Fibroblast of skin of right biceps (primary cell): Measurements from ENCODE around the gene EMP3.
"Not testable (repeated sequence)": the region's sequence is repeated elsewhere in the genome, so short reads cannot be mapped to it uniquely, and the experiment has no call there.

ENCODE experiments used
- DNase-seq: peaks from one replicate; pipeline ENCODE4 v3.0.0-alpha.2; 2013

The EMP3 gene, protein sequence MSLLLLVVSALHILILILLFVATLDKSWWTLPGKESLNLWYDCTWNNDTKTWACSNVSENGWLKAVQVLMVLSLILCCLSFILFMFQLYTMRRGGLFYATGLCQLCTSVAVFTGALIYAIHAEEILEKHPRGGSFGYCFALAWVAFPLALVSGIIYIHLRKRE

GRCh38 chr19:48325265-48325910, at the start of gene EMP3:
EMP3 (plus strand) TSS chr19:48325552; CDS start chr19:48326845, 1,293 bp downstream.
- peak; percentile 95 for DNase-seq

GRCh38 chr19:48279747-48280146, 45.6 kb upstream of the EMP3 start:
- no peak for DNase-seq

DNA sequence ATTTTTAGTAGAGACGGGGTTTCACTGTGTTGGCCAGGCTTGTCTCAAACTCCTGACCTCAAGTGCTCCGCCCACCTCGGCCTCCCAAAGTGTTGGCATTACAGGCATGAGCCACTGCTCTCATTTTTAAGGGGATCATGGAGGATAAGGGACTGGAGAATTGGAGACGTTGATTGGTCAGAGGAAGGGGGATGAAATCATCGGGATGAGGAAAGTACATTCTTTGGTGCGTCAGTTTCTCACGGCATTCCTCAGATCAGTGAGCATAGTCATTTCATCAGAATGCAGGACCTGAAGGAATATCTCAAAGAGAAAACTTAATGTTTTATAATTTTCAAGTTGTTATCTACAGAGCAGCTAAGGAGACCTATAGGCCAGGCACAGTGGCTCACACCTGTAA, 41.4 kb upstream of the EMP3 start:
- DNase-seq: peak; percentile 94

GRCh38 chr19:48284896-48285295, 40.5 kb upstream of the EMP3 start:
- peak; percentile 77 for DNase-seq

DNA sequence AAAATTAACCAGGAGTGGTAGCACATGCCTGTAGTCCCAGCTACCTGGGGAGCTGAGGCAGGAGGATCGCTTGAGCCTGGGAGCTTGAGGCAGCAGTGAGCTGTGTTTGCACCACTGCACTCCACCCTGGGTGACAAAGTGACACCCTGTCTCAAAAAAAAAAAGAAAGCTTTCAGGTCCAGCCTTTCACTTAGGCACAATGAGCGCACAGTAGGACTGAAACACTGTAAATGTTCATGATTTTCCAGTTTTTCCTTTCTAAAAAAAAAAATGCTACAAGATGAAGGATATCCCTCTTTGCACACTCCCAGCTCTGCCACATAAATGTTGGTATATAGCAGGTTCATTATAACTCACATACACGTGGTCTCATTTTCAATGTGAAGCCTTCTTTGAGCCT, 37.6 kb upstream of the EMP3 start:
- no peak for DNase-seq

GRCh38 chr19:48290401-48290770, 35.0 kb upstream of the EMP3 start:
- peak; percentile 80 for DNase-seq

DNA sequence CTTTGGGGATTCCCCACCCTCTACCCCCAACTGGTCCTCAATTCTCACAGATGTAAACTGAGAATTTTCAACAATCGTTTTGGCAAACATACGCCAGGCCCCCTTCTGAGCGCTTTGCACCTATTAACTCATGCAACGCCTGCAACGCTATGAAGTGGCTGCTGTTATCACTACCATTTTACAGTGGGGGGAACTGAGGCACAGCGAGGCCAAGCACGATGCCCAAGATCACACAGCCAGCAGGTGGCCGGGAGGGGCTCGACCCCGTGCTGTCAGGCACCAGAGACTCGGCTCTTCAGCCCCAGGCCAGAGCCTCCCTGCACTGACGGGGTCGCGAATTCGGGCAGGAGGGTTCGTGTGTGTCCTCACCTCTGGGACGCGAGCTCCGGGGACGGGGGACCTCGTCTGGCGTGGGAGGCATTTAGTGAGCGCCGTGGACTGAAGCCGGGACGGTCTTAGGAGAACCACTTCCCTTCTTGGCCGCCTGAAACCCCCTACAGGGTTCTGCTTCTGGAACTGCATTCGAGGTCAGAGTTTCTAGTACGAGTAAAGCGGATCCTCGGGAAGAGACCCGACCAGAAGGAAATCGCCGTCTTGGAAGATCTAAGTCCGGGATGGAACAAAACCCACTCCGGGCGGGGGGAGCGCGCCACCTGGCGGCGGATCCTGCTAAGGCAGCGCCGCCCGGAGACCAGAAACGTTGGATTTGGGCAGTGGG, 34.4 kb upstream of the EMP3 start:
- DNase-seq: peak; percentile 82

DNA sequence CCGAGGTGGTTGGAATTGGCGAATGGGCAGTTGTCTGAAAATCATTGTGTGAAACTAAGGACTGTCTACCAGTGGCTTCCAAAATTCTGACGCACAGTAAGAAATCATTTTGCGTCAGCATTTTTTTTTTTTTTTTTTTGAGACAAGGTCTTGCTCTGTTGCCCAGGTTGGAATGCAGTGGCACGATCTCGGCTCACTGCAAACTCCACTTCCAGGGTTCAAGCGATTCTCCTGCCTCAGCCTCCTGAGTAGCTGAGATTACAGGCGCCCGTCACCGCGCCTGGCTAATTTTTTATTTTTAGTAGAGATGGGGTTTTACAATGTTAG, 33.9 kb upstream of the EMP3 start:
- DNase-seq: not testable (repeated sequence)

DNA sequence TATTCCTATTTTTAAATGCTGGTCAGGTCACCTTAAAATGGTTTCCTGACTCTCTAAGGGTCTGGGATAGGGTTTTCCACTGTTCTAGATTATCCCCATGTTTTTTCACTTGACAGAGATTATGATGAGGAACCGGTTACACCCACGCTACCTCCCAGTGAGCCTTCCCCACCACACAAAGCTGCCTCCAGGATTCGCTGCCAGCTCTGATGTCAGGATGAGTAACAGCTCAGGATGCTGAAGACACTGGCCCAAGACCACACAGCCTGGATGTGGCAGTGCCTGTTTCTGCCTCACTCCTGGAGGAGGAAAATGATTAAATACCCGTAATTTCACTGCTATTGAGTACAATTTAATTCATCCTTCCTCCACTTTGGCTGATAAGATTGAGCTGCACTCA, 32.6 kb upstream of the EMP3 start:
- DNase-seq: peak; percentile 88

DNA sequence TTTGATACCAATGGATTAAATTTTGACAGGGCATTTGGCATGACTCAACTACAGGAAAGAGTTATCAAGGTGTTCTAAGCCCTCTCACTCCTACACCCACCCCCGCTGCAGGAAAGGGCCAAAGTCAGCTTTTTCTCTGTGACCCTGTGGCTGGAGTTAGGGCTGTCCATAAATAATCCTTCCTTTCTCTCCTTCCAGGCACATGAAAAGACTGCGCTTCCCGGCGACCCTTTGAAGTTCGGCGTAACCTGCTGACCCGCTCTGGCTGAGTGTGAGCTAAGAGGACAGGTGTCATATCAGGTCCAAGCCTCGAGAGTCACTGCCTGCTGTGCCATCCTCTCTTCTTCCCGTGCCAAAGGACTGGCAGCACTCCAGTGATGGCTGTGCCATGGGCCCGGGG, 29.9 kb upstream of the EMP3 start:
- DNase-seq: no peak

DNA sequence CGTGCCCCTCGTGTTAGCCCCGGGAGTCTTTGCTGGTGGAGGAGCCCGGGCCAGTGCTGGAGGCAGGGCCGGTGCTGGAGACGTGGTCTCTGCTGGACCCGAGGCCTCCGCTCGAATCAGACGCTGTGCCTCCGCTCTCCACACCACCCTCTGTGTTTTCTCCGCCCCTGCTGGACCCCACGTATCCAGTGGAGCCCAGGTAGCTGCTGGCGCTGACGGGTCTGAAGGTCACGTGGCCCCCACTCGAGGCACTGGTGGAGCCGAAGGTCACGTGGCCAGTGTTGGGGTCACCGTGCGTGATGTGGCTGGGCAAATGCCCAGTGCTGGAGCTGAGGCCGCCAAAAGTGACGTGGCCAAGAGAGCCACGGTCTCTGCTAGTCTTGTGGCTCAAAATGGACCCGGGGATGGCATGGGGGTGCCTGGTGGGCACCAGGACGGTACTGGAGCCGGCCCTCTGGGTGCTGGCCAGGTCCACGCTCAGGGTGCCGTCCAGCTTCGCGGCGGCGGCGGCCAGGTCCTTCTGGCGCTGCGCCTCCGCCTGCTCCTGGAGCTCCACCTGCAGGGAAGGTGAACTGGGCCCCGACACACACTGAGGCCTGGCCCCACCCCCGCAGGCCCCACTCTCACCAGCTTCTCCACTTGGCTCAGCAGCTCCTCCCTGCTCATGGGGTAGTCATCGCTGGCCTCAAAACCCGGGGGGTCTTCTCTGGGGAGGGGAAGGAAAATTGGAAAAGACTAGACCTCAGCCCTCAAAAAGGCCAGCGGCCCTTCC, 28.2 kb upstream of the EMP3 start:
- DNase-seq: no peak

DNA sequence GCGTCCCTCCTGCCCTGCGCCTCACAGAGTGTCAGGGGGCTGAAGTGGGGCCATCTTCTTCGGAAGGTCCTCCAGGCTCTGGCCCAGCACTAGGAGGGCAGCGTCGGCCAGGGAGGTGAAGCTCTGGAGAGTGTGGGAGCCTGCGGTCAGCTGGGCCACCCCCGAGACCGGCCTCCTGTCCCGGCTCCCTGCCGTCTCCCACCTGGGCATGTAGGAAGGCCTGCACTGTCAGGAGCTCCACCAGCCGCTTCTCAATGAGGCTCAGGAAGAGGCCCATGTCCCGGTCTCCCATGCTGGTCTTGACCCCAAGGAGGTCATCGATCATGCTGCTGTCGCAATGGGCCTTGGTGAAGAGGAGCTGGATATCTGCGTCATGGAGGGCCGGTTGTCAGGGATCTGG, 27.4 kb upstream of the EMP3 start:
- no peak for DNase-seq

GRCh38 chr19:48301886-48302599, 23.3 kb upstream of the EMP3 start:
- DNase-seq: no peak

DNA sequence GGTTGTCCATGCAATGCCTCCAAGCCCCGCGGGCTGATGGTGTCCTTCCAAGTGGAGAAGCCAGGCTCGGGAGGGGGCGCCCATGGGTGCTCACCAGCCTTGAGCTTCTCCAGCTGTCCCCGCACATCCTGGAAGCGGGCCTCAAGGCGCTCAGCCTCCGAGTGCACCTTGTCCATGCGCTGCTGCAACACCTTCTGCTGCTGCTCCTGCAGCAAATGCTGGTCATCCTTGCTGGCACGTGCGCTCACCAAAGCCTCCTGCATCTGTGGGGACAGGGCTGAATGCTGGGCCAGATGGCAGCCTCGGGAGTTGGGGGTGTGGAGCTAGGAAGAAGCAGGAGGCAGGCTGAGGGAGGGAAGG, 22.8 kb upstream of the EMP3 start:
- no peak for DNase-seq

DNA sequence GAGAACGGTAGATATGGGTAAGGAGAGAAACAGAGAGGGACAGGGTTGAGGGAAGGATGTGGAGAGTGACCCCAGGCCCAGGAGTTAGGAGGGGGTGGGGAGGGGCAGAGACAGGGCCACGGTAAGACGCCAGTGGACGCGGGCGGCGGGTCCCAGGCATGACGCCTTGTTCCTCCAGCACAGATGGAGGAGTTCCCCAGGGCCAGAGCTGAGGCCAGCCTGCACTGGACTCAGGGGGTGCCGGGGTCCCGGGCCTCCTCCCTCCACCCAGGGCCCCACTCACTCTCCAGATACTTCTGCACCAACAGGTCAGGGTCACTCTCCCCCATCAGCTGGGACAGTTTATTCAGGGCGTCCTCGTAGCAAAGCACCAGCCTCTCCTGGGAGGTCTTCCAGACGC, 22.0 kb upstream of the EMP3 start:
- no peak for DNase-seq

- no peak for DNase-seq
Measured at GRCh38 chr19:48303866-48304265, 21.5 kb upstream of the EMP3 start.

DNA sequence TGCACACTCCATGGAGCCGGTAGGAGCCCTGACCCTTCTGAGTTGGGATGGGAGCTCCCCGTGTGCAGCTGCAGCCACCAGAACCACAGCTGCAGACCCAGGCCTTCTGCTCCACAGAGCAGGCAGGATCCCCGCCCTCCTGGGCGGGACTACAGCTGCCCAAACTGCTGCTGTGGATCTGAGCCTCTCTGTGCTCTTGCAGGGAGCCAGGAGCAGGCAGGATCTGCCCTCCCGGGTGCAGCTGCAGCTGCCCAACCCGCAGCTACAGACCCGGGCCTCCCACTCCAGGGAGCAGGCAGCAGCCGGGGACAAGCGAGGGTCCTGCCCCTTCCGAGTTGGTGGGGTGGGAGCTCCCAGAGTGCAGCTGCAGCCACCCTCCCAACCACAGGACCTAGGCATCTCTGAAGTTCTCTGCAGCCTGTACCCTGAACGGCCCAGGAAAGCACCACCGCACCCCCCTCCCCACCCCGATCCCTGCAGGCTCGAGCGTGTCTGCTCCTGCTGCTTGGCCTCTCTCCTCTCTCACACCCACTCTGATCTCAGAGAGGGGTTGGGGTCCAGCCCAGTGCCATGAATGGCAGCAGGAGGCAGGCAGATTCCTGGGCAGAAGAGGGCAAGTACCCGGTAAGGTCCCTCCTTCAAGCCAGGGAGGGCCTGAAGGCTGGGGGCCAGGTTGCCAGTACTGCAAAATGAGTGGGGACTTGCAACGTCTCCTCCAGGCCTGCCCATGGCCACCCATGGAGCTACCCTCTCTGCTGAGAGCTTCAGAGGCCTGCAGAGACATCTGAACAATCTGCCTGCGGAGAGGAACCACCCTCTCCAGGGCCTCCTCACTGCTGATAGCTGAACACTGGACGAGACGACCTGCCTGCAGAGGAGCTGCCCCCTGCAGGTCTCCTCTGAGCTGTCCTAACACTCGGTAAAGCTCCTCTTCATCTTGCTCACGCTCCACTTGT, 16.4 kb upstream of the EMP3 start:
- DNase-seq: peak; percentile 47

DNA sequence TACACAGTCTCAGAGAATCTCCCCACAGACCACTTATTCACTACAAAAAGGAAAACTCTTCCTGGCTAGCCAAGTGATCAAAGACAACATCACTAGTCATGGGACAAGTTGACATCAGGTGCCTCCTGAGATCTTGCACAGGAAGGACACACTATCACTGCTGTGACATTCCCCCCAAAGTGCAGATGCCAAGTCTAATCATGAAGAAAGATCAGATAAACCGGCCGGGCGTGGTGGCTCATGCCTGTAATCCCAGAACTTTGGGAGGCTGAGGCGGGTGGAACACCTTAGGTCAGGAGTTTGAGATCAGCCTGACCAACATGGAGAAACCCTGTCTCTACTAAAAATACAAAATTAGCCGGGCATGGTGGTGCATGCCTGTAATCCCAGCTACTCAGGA, 15.6 kb upstream of the EMP3 start:
- not testable (repeated sequence) for DNase-seq

DNA sequence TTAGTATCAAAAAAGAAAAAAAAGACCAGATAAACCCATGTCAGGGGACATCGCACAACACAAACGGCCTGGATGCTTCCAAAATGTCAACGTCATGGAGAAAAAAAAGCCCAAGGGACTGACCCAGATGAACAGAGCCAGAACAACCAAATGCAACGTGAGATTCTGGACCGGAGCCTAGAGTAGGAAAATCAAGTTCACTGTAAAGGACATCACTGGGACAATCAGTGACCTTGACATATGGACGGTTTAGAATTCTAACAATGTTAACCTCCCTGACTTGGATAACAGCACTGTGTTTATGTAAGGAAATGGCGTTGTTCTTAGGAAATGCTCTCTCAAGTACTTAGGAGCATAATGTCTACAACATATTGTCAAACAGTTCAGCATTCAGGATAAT, 15.1 kb upstream of the EMP3 start:
- DNase-seq: no peak

DNA sequence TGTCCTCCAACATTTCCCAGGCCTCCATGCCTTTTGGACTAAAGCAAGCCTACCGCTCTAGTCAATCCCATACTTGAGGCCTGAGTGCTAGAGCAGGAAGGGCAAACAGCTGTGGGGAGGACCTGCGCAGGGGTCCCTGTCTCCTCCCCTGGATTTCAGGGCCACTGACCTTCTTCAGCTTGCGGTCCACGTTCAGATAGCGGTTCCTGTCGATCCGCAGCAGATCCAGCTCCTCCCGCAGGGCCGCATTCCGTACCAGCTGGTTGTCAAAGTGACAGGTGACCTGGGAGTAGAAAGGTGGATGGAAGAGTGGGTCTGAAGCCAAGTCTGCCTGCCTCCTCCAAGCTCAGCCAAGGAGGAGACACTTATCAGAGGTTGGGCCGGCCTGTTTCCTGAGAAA, 14.0 kb upstream of the EMP3 start:
- no peak for DNase-seq

- DNase-seq: no peak
Measured at GRCh38 chr19:48315712-48316111, 9.6 kb upstream of the EMP3 start.

DNA sequence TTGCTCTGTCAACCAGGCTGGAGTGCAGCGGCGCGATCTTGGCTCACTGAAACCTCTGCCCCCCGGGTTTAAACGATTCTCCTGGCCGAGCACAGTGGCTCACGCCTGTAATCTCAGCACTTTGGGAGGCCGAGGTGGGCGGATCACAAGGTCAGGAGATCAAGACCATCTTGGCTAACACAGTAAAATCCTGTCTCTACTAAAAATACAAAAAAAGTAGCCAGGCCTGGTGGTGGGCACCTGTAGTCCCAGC, 7.7 kb upstream of the EMP3 start:
- DNase-seq: not testable (repeated sequence)
